Kidney epithelial cell (primary cell): ENCODE data around the gene SAP30L. TPM values are rescaled to one million over a fixed set of nuclear protein-coding genes. Genes with fewer than 3 reads are reported as not detected.

Source experiments
- DNase-seq: peaks from one replicate; pipeline ENCODE4 v3.0.0-alpha.2; 2010; ENCODE audit warnings: low read depth
- H3K27me3 ChIP-seq: 2 replicates; pipeline ENCODE4 v1.6.0; 2011; ENCODE audit warnings: low read length; ENCODE audit not compliant: control insufficient read depth, insufficient read depth
- H3K36me3 ChIP-seq: 2 replicates; pipeline ENCODE4 v1.5.1; 2011; ENCODE audit warnings: low read length; ENCODE audit not compliant: control insufficient read depth, insufficient read depth
- H3K4me3 ChIP-seq: 2 replicates; pipeline ENCODE4 v1.5.1; 2011; ENCODE audit warnings: low read depth, mild to moderate bottlenecking, control low read depth, low read length
- CTCF ChIP-seq: IDR thresholded peaks from 2 replicates; pipeline ENCODE4 v1.5.1; 2011; ENCODE audit warnings: mild to moderate bottlenecking, moderate library complexity, low read length, control low read depth, inconsistent platforms; ENCODE audit not compliant: insufficient read depth, poor library complexity, severe bottlenecking
- total RNA-seq: library from RNA; depleted of rRNA; stranded (reverse); fragments of >200 nt; gene quantifications from 2 replicates; pipeline ENCODE4 v1.2.3, GENCODE V29; 2015

SAP30L gene
- total RNA-seq, 1 donor from 2014 or later: 30.8 TPM

- TF ChIP-seq CTCF: no peak
- Histone ChIP-seq H3K27me3 (no peaks in the 10 kb centered on the region), H3K4me3 (no peak overlapping the region), H3K36me3 (peaks cover 6% of the 10 kb centered on the region)
- no peak for DNase-seq
Measured at GRCh38 chr5:154455585-154455984, 9.8 kb downstream of the SAP30L start.

- no peak overlapping the region for H3K4me3 ChIP-seq
- no peak for TF ChIP-seq CTCF
- no peaks in the 10 kb centered on the region for H3K27me3 ChIP-seq
- no peak for DNase-seq
- H3K36me3 ChIP-seq: peaks cover 6% of the 10 kb centered on the region
Measured at GRCh38 chr5:154456540-154456939, 10.7 kb downstream of the SAP30L start.

- Histone ChIP-seq H3K36me3 (peaks cover 3% of the 10 kb centered on the region), H3K27me3 (no peaks in the 10 kb centered on the region), H3K4me3 (no peak overlapping the region)
- no peak for DNase-seq
- TF ChIP-seq CTCF: no peak
Measured at GRCh38 chr5:154459015-154459414, 13.2 kb downstream of the SAP30L start.

GRCh38 chr5:154460172-154460571, 14.4 kb downstream of the SAP30L start:
- Histone ChIP-seq H3K27me3 (no peaks in the 10 kb centered on the region), H3K36me3 (peaks cover 2% of the 10 kb centered on the region), H3K4me3 (no peak overlapping the region)
- no peak for DNase-seq
- TF ChIP-seq CTCF: no peak

- H3K27me3 ChIP-seq: peaks cover 1% of the 10 kb centered on the region
- H3K4me3 ChIP-seq: no peak overlapping the region
- peak; percentile 9 for TF ChIP-seq CTCF
- no peak for DNase-seq
- no peaks in the 10 kb centered on the region for H3K36me3 ChIP-seq
Measured at GRCh38 chr5:154461531-154461930, 15.7 kb downstream of the SAP30L start.

GRCh38 chr5:154464438-154464837, 18.6 kb downstream of the SAP30L start:
- TF ChIP-seq CTCF: no peak
- DNase-seq: no peak
- H3K36me3 ChIP-seq: no peaks in the 10 kb centered on the region
- no peak overlapping the region for H3K4me3 ChIP-seq
- peaks cover 7% of the 10 kb centered on the region for H3K27me3 ChIP-seq
